OCI-LY3 (cell line): ENCODE data around the gene TNS1.

ENCODE experiments used
- EZH2phosphoT487 ChIP-seq: fragments of 200-600 bp; shearing (Covaris generic); IDR thresholded peaks from 2 replicates; pipeline ENCODE4 v1.6.1; 2018; ENCODE audit warnings: antibody characterized with exemption, mixed run types, low read depth
- TF ChIP-seq, protein P1 (sequence below): fragments of 200-600, 300-600 bp; sonication (generic); IDR thresholded peaks from 2 replicates; pipeline ENCODE4 v1.5.1; 2014; ENCODE audit warnings: antibody characterized with exemption, low read length, low read depth

GRCh38 chr2:217861334-217861877, 141.4 kb downstream of the TNS1 start:
- TF ChIP-seq, protein P1, sequence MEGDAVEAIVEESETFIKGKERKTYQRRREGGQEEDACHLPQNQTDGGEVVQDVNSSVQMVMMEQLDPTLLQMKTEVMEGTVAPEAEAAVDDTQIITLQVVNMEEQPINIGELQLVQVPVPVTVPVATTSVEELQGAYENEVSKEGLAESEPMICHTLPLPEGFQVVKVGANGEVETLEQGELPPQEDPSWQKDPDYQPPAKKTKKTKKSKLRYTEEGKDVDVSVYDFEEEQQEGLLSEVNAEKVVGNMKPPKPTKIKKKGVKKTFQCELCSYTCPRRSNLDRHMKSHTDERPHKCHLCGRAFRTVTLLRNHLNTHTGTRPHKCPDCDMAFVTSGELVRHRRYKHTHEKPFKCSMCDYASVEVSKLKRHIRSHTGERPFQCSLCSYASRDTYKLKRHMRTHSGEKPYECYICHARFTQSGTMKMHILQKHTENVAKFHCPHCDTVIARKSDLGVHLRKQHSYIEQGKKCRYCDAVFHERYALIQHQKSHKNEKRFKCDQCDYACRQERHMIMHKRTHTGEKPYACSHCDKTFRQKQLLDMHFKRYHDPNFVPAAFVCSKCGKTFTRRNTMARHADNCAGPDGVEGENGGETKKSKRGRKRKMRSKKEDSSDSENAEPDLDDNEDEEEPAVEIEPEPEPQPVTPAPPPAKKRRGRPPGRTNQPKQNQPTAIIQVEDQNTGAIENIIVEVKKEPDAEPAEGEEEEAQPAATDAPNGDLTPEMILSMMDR: no peak
- TF ChIP-seq EZH2phosphoT487: no peak
